ENCODE measurements around the gene HAGHL. TPM values are rescaled to one million over a fixed set of nuclear protein-coding genes. Genes with fewer than 3 reads are reported as not detected.
A peak's percentile ranks its signal among the peaks of the same experiment; 100 is the strongest.

The HAGHL gene
- total RNA-seq, 6 experiments from 2014 or later = 0.83 to 2.5 (median 1.3) TPM

- no peak overlapping the region for H3K4me3 ChIP-seq
- H3K9me3 ChIP-seq = no peaks in the 10 kb centered on the region
- WGBS (ENCODE audit: insufficient coverage, low coverage, low lambda C conversion rate, missing lambda C conversion rate) = 96% methylated on average over 14 of the region's 29 CpGs
- H3K27me3 ChIP-seq = no peaks in the 10 kb centered on the region
- H3K4me1 ChIP-seq = peaks cover 0 to 12% (median 5%) of the 10 kb centered on the region in 4 donors
- ATAC-seq (no peak), DNase-seq (no peak)
- TF ChIP-seq POLR2A (IDR thresholded peaks at IDR 0.05) (no peak), CTCF (IDR thresholded peaks at IDR 0.05) (no peak)
- intact Hi-C loops (cut with DNase I) = no loop called here
- peaks cover 0 to 32% (median 3%) of the 10 kb centered on the region in 4 donors for H3K36me3 ChIP-seq
- no peak overlapping the region for H3K27ac ChIP-seq
Measured at GRCh38 chr16:736936-737481, 10.1 kb downstream of the HAGHL start.

- peak overlapping the region in 1 of 3 donors; percentile 15 for H3K27ac ChIP-seq
- H3K9me3 ChIP-seq = no peaks in the 10 kb centered on the region
- WGBS (ENCODE audit: insufficient coverage, low coverage, low lambda C conversion rate, missing lambda C conversion rate) = 34% methylated on average over 10 of the region's 38 CpGs
- intact Hi-C loops (cut with DNase I) = no loop called here
- no peak for TF ChIP-seq CTCF (IDR thresholded peaks at IDR 0.05)
- TF ChIP-seq POLR2A (IDR thresholded peaks at IDR 0.05) = no peak
- peaks cover 0 to 24% (median 3%) of the 10 kb centered on the region in 4 donors for H3K36me3 ChIP-seq
- peak in 1 of 3 donors; percentile 54 for DNase-seq
- peak overlapping the region; percentile 97 to 100 (median 98) for H3K4me3 ChIP-seq
- H3K27me3 ChIP-seq = no peaks in the 10 kb centered on the region
- H3K4me1 ChIP-seq = peaks cover 0 to 12% (median 5%) of the 10 kb centered on the region in 4 donors
- peak in 1 of 4 donors; percentile 12 for ATAC-seq
Measured at GRCh38 chr16:739560-740458, 12.9 kb downstream of the HAGHL start.

- 0% methylated on average over 3 of the region's 22 CpGs for WGBS (ENCODE audit: insufficient coverage, low coverage, low lambda C conversion rate, missing lambda C conversion rate)
- intact Hi-C loops (cut with DNase I) = no loop called here
- Histone ChIP-seq H3K36me3 (peaks cover 0 to 21% (median 3%) of the 10 kb centered on the region in 4 donors), H3K27me3 (no peaks in the 10 kb centered on the region), H3K4me3 (peak overlapping the region; percentile 97 to 100 (median 98)), H3K4me1 (peaks cover 0 to 12% (median 5%) of the 10 kb centered on the region in 4 donors), H3K9me3 (no peaks in the 10 kb centered on the region), H3K27ac (peak overlapping the region; percentile 15 to 67 (median 59))
- DNase-seq = no peak
- TF ChIP-seq CTCF (IDR thresholded peaks at IDR 0.05) (no peak), POLR2A (IDR thresholded peaks at IDR 0.05) (no peak)
- peak; percentile 25 to 37 (median 31) for ATAC-seq
Measured at GRCh38 chr16:740459-740763, 13.5 kb downstream of the HAGHL start.

GRCh38 chr16:740764-741505 lies 14.0 kb downstream of the HAGHL start, which contains the start of gene CIAO3:
Gene CIAO3 (minus strand): TSS chr16:740997. CDS start chr16:740985, 12 bp downstream.
- Histone ChIP-seq H3K4me3 (peak within 1 kb of the TSS; percentile 97 to 100 (median 98)), H3K27me3 (no peaks in the 10 kb centered on the region), H3K36me3 (peaks cover 0 to 15% (median 3%) of the 10 kb centered on the region in 4 donors), H3K4me1 (peaks cover 0 to 12% (median 5%) of the 10 kb centered on the region in 4 donors), H3K27ac (peak within 1 kb of the TSS; percentile 15 to 67 (median 59)), H3K9me3 (no peaks in the 10 kb centered on the region)
- TF ChIP-seq CTCF (IDR thresholded peaks at IDR 0.05) (peak; percentile 93 to 96 (median 94)), POLR2A (IDR thresholded peaks at IDR 0.05) (peak; percentile 68)
- DNase-seq (peak; percentile 90 to 91 (median 90)), ATAC-seq (peak; percentile 90 to 97 (median 94))
- intact Hi-C loops (cut with DNase I) = no loop called here
- WGBS (ENCODE audit: insufficient coverage, low coverage, low lambda C conversion rate, missing lambda C conversion rate) = 0% methylated on average over 2 of the region's 79 CpGs
